Measurements from ENCODE around the gene SF3A2. TPM values are rescaled to one million over a fixed set of nuclear protein-coding genes. Genes with fewer than 3 reads are reported as not detected.
A peak's percentile ranks its signal among the peaks of the same experiment; 100 is the strongest.

The SF3A2 gene
- total RNA-seq, 8 experiments from 2014 or later: 13.1 to 72.6 (median 49.9) TPM

- ATAC-seq (replicated peaks in 6 of 8): no peak
- Histone ChIP-seq H3K4me3 (no peak overlapping the region), H3K4me1 (replicated peaks in 1 of 2) (peaks cover 25% of the 10 kb centered on the region in 2 donors), H3K27ac (no peak overlapping the region)
- WGBS, 10 experiments: 82 to 100% (median 100%) methylated on average over 1 to 5 of the region's 8 CpGs; no CpG with 5 or more reads in 6 of the 10 experiments
- in situ Hi-C loops (cut with MboI; ENCODE audit: low pct_unique_long_range_greater_than_20kb in 2 of 9, low sequenced_read_pairs in 9 of 9, unreplicated experiment in 9 of 9): no loop called here
Observed at GRCh38 chr19:2242816-2243215, 6.2 kb downstream of the SF3A2 start.

DNA sequence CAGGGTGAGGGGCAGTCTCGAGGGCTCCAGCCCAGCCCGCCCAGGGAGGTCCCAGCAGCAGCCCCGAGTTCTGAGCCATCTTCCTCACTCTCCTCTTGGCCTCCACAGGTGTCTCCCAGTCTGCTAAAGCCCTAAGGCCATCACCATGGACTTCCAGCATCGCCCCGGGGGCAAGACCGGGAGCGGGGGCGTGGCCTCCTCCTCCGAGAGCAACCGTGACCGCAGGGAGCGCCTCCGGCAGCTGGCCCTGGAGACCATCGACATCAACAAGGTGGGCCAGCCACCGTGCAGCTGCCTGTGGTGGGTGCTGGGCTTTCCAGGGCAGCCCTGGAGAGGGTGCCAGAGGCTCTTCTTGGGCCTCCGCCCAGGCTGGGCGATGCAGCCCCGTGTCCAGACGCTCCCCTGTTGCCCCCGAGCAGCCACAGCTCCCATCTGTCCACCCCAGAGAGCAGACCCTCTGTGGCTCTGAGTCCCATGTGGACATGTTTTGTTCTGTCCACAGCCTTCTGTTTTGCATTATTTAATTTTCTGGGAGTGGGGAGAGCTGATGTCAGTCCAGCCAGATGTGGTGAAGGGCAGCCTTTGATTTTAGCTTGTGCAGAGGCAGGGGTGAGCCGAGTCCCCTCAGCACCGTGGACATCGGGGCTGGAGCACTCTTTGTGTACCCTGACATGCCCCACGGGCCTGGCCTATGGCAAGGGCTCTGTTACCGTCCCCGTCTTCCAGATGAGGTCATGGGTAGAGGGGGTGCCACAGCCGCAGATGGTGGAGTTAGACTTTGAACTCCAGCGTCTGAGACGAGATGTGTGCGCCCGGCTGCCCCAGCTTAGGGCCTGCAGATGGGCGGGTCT lies 6.9 kb downstream of the SF3A2 start:
- Histone ChIP-seq H3K27ac (no peak overlapping the region), H3K4me1 (replicated peaks in 1 of 2) (peaks cover 18% of the 10 kb centered on the region in 2 donors), H3K4me3 (no peak overlapping the region)
- in situ Hi-C loops (cut with MboI; ENCODE audit: low pct_unique_long_range_greater_than_20kb in 2 of 9, low sequenced_read_pairs in 9 of 9, unreplicated experiment in 9 of 9): no loop called here
- 43 to 86% (median 64%) methylated on average over 1 to 10 of the region's 32 CpGs; no CpG with 5 or more reads in 7 of the 10 experiments for WGBS, 10 experiments
- ATAC-seq (replicated peaks in 6 of 8): peak in 3 of 8 experiments; percentile 38 to 60 (median 55)

DNA sequence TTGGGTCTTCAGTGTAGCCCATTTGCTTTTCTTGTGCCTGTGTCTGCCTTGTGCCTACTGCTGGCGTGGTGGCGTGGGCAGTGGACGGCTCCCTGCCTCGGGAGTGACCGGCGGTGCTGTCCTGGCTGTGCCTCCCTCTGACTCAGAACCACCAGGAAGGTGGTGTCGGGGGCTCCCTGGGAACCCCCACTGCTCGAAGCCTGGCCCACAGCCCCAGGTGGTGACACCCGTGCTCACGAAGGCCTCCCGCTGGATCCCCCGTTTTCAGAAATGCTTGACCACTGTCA lies 7.4 kb downstream of the SF3A2 start:
- no peak overlapping the region for H3K4me3 ChIP-seq
- ATAC-seq (replicated peaks in 6 of 8): no peak
- no peak overlapping the region for H3K27ac ChIP-seq
- in situ Hi-C loops (cut with MboI; ENCODE audit: low pct_unique_long_range_greater_than_20kb in 2 of 9, low sequenced_read_pairs in 9 of 9, unreplicated experiment in 9 of 9): no loop called here
- H3K4me1 ChIP-seq (replicated peaks in 1 of 2): peaks cover 12 to 13% of the 10 kb centered on the region in 2 donors
- no CpG with 5 or more reads among the region's 12 CpGs for WGBS, 10 experiments

DNA sequence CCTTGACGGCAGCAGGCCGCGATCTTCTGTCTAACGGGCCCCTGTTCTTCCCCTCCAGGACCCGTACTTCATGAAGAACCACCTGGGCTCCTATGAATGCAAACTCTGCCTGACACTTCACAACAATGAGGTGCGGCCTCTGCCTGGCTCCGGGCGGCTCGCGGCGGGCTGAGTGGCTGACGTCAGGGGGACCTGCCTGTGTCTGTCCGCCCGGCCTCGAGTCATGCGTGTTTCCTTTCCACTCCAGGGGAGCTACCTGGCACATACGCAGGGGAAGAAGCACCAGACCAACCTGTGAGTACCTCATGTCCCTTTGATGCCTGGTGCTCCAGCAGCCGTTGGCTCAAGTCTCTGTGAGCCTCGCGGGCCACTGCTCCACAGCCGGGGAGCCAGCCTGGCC lies 7.9 kb downstream of the SF3A2 start:
- in situ Hi-C loops (cut with MboI; ENCODE audit: low pct_unique_long_range_greater_than_20kb in 2 of 9, low sequenced_read_pairs in 9 of 9, unreplicated experiment in 9 of 9): no loop called here
- Histone ChIP-seq H3K4me1 (replicated peaks in 1 of 2) (peaks cover 8 to 12% of the 10 kb centered on the region in 2 donors), H3K27ac (no peak overlapping the region), H3K4me3 (no peak overlapping the region)
- 100% methylated on average over 1 of the region's 21 CpGs; no CpG with 5 or more reads in 9 of the 10 experiments for WGBS, 10 experiments
- ATAC-seq (replicated peaks in 6 of 8): no peak

- 67% methylated on average over 1 of the region's 15 CpGs; no CpG with 5 or more reads in 9 of the 10 experiments for WGBS, 10 experiments
- in situ Hi-C loops (cut with MboI; ENCODE audit: low pct_unique_long_range_greater_than_20kb in 2 of 9, low sequenced_read_pairs in 9 of 9, unreplicated experiment in 9 of 9): no loop called here
- ATAC-seq (replicated peaks in 6 of 8): no peak
- Histone ChIP-seq H3K27ac (no peak overlapping the region), H3K4me3 (no peak overlapping the region), H3K4me1 (replicated peaks in 1 of 2) (peaks cover 3 to 15% of the 10 kb centered on the region in 2 donors)
Observed at GRCh38 chr19:2245273-2245672, 8.6 kb downstream of the SF3A2 start.

GRCh38 chr19:2246014-2246620 lies 9.5 kb downstream of the SF3A2 start:
- in situ Hi-C loops (cut with MboI; ENCODE audit: low pct_unique_long_range_greater_than_20kb in 2 of 9, low sequenced_read_pairs in 9 of 9, unreplicated experiment in 9 of 9): no loop called here
- peaks cover 4 to 7% of the 10 kb centered on the region in 2 donors for H3K4me1 ChIP-seq (replicated peaks in 1 of 2)
- H3K27ac ChIP-seq: no peak overlapping the region
- no peak for ATAC-seq (replicated peaks in 6 of 8)
- 90 to 100% (median 100%) methylated on average over 2 to 12 of the region's 25 CpGs; no CpG with 5 or more reads in 4 of the 10 experiments for WGBS, 10 experiments
- no peak overlapping the region for H3K4me3 ChIP-seq

DNA sequence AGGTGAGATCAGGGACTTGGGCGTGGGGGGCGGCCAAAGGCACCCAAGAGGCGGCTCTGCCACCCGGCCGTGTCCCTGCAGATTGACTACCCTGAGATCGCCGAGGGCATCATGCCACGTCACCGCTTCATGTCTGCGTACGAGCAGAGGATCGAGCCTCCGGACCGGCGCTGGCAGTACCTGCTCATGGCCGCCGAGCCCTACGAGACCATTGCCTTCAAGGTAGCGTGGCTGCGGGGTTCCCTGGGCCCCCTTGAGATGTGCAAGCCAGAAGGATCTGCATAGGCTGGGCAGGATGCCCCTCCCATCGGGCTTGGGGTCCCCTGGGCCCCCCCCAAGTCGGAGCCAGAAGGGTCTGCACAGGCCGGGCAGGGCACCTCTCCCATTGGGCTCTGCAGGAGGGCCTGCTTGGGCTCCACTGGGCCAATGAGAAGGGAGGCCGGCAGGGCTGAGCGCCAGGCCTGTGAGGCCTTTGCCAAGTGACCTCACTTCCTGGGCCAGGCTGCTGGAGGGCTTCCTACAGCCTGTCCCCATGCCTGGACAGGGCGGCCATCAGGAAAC lies 10.3 kb downstream of the SF3A2 start:
- in situ Hi-C loops (cut with MboI; ENCODE audit: low pct_unique_long_range_greater_than_20kb in 2 of 9, low sequenced_read_pairs in 9 of 9, unreplicated experiment in 9 of 9): no loop called here
- ATAC-seq (replicated peaks in 6 of 8): peak in 6 of 8 experiments; percentile 2 to 12 (median 6)
- Histone ChIP-seq H3K4me1 (replicated peaks in 1 of 2) (peaks cover 6% of the 10 kb centered on the region in 2 donors), H3K4me3 (no peak overlapping the region), H3K27ac (no peak overlapping the region)
- WGBS, 10 experiments: no CpG with 5 or more reads among the region's 26 CpGs

DNA sequence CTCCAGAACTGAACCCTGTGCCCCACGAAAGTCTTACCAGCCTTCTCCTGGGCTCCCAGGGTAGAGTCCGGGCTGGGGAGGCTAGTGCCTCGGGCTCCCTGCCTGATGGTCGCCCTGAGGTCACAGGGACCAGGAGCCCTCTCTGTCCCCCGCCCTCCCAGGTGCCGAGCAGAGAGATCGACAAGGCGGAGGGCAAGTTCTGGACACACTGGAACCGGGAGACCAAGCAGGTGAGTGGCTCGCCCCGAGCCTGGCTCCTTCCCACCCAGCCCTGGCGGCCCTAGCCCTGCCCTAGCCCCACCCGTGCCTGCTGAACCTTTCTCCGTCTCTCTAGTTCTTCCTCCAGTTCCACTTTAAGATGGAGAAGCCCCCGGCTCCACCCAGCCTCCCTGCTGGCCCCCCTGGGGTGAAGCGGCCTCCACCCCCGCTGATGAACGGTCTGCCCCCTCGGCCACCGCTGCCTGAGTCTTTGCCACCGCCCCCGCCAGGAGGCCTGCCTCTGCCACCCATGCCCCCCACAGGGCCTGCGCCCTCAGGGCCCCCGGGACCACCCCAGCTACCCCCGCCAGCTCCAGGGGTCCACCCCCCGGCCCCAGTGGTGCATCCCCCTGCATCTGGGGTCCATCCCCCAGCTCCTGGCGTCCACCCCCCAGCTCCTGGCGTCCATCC lies 10.9 kb downstream of the SF3A2 start:
- no peak overlapping the region for H3K27ac ChIP-seq
- H3K4me3 ChIP-seq: no peak overlapping the region
- WGBS, 10 experiments: 92 to 93% methylated on average over 2 to 3 of the region's 28 CpGs; no CpG with 5 or more reads in 8 of the 10 experiments
- in situ Hi-C loops (cut with MboI; ENCODE audit: low pct_unique_long_range_greater_than_20kb in 2 of 9, low sequenced_read_pairs in 9 of 9, unreplicated experiment in 9 of 9): no loop called here
- H3K4me1 ChIP-seq (replicated peaks in 1 of 2): peaks cover 9 to 10% of the 10 kb centered on the region in 2 donors
- ATAC-seq (replicated peaks in 6 of 8): no peak

DNA sequence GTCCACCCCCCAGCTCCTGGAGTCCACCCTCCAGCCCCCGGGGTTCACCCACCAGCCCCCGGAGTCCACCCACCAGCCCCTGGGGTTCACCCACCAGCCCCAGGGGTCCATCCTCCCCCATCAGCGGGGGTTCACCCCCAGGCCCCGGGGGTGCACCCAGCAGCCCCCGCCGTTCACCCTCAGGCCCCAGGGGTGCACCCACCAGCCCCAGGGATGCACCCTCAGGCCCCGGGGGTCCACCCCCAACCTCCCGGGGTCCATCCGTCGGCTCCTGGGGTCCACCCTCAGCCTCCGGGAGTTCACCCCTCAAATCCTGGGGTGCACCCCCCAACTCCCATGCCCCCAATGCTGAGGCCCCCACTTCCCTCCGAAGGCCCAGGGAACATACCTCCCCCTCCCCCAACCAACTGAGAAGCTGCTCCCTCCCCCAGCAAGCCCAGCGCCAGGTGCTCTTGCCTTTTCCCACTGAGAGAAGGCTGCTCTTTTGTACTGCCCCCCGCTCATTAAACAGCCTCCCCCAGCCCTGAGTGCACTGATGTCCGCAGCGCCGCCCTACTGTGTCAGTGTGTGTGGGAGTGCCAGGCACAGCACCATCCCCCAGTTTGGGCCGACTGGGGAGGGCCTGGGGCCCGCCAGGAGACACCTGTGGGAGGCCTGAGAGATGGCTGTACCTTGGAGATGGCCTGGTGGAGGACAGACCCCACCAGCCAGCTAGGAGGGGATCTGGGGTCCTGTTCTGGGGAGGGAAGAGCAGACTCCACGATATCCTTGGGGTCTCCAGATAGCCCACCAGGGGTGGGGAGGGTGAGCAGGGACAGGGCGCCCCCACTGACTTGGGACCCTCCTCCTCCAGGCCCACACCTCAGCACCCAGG lies 11.7 kb downstream of the SF3A2 start:
- no CpG with 5 or more reads among the region's 21 CpGs for WGBS, 10 experiments
- H3K27ac ChIP-seq: no peak overlapping the region
- ATAC-seq (replicated peaks in 6 of 8): peak in 2 of 8 experiments; percentile 1
- peaks cover 17 to 18% of the 10 kb centered on the region in 2 donors for H3K4me1 ChIP-seq (replicated peaks in 1 of 2)
- in situ Hi-C loops (cut with MboI; ENCODE audit: low pct_unique_long_range_greater_than_20kb in 2 of 9, low sequenced_read_pairs in 9 of 9, unreplicated experiment in 9 of 9): no loop called here
- no peak overlapping the region for H3K4me3 ChIP-seq

GRCh38 chr19:2249010-2249866 lies 12.6 kb downstream of the SF3A2 start, which contains the start of gene AMH:
Gene AMH, plus strand, starts transcription at chr19:2249323. Its CDS starts 10 bp downstream, at chr19:2249333.
- WGBS, 10 experiments: 79% methylated on average over 7 of the region's 27 CpGs; no CpG with 5 or more reads in 9 of the 10 experiments
- in situ Hi-C loops (cut with MboI; ENCODE audit: low pct_unique_long_range_greater_than_20kb in 2 of 9, low sequenced_read_pairs in 9 of 9, unreplicated experiment in 9 of 9): no loop called here
- Histone ChIP-seq H3K4me1 (replicated peaks in 1 of 2) (peaks cover 23 to 24% of the 10 kb centered on the region in 2 donors), H3K27ac (no peak within 1 kb of the TSS), H3K4me3 (no peak within 1 kb of the TSS)
- ATAC-seq (replicated peaks in 6 of 8): peak in 3 of 8 experiments; percentile 2 to 11 (median 9)

- in situ Hi-C loops (cut with MboI; ENCODE audit: low pct_unique_long_range_greater_than_20kb in 2 of 9, low sequenced_read_pairs in 9 of 9, unreplicated experiment in 9 of 9): no loop called here
- Histone ChIP-seq H3K4me1 (replicated peaks in 1 of 2) (peaks cover 24 to 25% of the 10 kb centered on the region in 2 donors), H3K4me3 (no peak overlapping the region), H3K27ac (no peak overlapping the region)
- 13 to 100% (median 39%) methylated on average over 2 to 8 of the region's 43 CpGs; no CpG with 5 or more reads in 5 of the 10 experiments for WGBS, 10 experiments
- peak in 6 of 8 experiments; percentile 3 to 21 (median 8) for ATAC-seq (replicated peaks in 6 of 8)
Observed at GRCh38 chr19:2249880-2250765, 13.5 kb downstream of the SF3A2 start.
